Measurements from ENCODE around the gene KCNQ1OT1. TPM values are rescaled to one million over a fixed set of nuclear protein-coding genes. Genes with fewer than 3 reads are reported as not detected.
A peak's percentile ranks its signal among the peaks of the same experiment; 100 is the strongest.

KCNQ1OT1 gene
- total RNA-seq, 1 donor, result 5.1 TPM

DNA sequence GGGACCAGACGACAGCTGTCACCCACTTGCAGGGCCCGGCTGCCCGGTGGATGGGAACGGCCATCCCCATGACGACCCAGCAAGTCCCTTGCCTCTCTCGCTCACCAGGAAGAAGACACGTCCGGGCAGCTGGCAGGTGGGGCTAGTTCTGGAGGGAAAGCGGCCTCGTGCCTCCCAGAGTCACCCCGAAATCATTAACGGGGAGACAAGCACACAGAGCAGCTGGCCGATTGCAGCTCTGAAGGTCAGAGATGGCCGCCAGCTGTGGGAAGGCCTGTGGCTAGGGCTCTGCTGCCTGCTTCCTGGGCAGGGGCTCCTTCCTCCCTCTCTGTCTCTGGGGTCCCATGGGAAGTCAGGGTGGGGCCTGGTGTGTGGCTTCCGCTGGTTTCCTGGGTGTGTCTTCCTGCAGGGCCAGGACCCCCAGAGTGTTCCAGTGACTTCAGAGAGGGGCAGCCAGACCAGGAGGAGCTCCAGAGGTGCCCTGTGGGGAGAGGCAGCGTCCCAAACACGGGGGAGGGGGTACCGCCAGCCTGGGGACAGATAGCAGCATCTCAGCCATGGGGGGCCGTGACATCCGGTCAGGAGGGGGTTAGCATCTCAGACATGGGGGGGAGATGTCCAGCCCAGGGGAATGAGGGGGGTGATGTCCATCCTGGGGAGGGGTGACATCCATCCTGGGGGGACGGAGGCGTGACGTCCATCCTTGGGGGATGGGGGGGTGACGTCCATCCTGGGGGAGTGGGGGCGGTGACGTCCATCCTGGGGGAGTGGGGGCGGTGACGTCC is 140.1 kb downstream of the KCNQ1OT1 start:
- Histone ChIP-seq H3K4me1 (ENCODE audit: insufficient read depth, low read length) (no peaks in the 10 kb centered on the region), H4K20me1 (ENCODE audit: insufficient read depth, low read length) (no peaks in the 10 kb centered on the region), H3K4me2 (ENCODE audit: insufficient read depth, low read length) (no peak overlapping the region), H3K9me3 (ENCODE audit: low read depth, low read length) (no peaks in the 10 kb centered on the region), H3K4me3 (ENCODE audit: insufficient read depth, low read length) (no peak overlapping the region), H3K79me2 (ENCODE audit: insufficient read depth, low read length) (no peaks in the 10 kb centered on the region), H3K27me3 (ENCODE audit: insufficient read depth, low read length) (peaks cover 11% of the 10 kb centered on the region), H3K27ac (ENCODE audit: low read depth, low read length) (no peak overlapping the region), H2AFZ (ENCODE audit: low read length) (no peak overlapping the region), H3K36me3 (ENCODE audit: insufficient read depth, low read length) (no peaks in the 10 kb centered on the region)
- DNase-seq (ENCODE audit: insufficient read length, low spot score, missing footprints), result peak; percentile 73
- TF ChIP-seq, protein P1, sequence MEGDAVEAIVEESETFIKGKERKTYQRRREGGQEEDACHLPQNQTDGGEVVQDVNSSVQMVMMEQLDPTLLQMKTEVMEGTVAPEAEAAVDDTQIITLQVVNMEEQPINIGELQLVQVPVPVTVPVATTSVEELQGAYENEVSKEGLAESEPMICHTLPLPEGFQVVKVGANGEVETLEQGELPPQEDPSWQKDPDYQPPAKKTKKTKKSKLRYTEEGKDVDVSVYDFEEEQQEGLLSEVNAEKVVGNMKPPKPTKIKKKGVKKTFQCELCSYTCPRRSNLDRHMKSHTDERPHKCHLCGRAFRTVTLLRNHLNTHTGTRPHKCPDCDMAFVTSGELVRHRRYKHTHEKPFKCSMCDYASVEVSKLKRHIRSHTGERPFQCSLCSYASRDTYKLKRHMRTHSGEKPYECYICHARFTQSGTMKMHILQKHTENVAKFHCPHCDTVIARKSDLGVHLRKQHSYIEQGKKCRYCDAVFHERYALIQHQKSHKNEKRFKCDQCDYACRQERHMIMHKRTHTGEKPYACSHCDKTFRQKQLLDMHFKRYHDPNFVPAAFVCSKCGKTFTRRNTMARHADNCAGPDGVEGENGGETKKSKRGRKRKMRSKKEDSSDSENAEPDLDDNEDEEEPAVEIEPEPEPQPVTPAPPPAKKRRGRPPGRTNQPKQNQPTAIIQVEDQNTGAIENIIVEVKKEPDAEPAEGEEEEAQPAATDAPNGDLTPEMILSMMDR (IDR thresholded peaks at IDR 0.05; ENCODE audit: extremely low read depth, low read depth, low read length), result no peak

DNA sequence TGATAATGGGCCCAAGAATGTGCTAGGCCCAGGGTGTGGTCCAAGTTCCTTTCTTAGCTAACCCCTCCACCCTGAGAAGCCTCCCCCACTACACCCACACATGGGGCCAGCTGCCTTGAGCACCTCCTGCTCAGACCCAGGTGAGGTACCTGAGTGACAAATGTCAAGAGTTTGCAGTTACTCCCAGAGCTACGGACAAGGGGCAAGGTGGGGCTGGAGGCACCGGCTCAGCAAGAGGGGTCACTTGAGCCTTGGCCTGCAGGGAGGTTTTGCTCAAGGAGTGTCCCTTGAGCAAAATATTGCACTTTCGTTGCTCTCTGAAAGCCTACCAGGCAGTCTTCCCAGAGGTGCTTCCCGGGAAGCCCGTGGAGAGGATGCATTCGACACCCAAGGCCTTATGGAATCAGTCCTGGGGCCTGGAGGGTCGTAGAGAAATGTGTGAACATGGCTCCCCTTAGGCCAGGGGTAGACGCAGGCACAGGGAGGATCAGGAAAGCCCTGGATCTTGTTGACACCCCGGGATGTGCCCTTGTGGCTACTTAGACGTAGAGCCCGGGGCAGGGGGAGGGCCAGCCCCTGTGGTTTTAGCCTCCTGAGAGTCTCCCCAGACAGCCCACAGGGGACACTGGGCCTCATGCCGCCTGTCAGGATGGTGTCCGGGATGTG is 140.8 kb downstream of the KCNQ1OT1 start:
- no peaks in the 10 kb centered on the region for H3K9me3 ChIP-seq (ENCODE audit: low read depth, low read length)
- H4K20me1 ChIP-seq (ENCODE audit: insufficient read depth, low read length), result no peaks in the 10 kb centered on the region
- H3K27ac ChIP-seq (ENCODE audit: low read depth, low read length), result no peak overlapping the region
- TF ChIP-seq, protein P1 (IDR thresholded peaks at IDR 0.05; ENCODE audit: extremely low read depth, low read depth, low read length), result no peak
- H3K27me3 ChIP-seq (ENCODE audit: insufficient read depth, low read length), result peaks cover 17% of the 10 kb centered on the region
- H3K4me2 ChIP-seq (ENCODE audit: insufficient read depth, low read length), result no peak overlapping the region
- H2AFZ ChIP-seq (ENCODE audit: low read length), result no peak overlapping the region
- H3K36me3 ChIP-seq (ENCODE audit: insufficient read depth, low read length), result no peaks in the 10 kb centered on the region
- no peaks in the 10 kb centered on the region for H3K4me1 ChIP-seq (ENCODE audit: insufficient read depth, low read length)
- no peak overlapping the region for H3K4me3 ChIP-seq (ENCODE audit: insufficient read depth, low read length)
- DNase-seq (ENCODE audit: insufficient read length, low spot score, missing footprints), result peak; percentile 82
- no peaks in the 10 kb centered on the region for H3K79me2 ChIP-seq (ENCODE audit: insufficient read depth, low read length)

DNA sequence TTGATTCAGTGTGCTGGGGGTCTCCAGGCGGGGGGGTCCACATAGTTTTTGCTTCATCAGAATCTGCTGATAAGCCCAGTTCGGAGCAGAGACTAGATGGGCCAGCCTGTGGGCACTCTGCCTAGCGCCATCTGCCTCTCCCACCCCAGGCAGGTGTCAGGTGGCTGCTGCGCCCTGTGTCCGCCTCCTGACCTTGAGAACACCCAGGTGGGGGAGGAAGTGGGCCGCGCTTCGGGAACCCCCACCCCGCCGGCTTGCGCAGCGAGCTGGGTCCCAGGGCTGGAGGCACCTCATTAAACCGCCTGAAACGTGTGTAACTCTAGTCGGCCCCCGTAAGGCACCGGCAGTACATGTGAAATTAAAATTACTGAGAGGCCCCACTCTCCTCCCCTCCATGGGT is 141.4 kb downstream of the KCNQ1OT1 start:
- Histone ChIP-seq H3K27me3 (ENCODE audit: insufficient read depth, low read length) (peaks cover 17% of the 10 kb centered on the region), H2AFZ (ENCODE audit: low read length) (no peak overlapping the region), H4K20me1 (ENCODE audit: insufficient read depth, low read length) (no peaks in the 10 kb centered on the region), H3K9me3 (ENCODE audit: low read depth, low read length) (no peaks in the 10 kb centered on the region), H3K4me1 (ENCODE audit: insufficient read depth, low read length) (no peaks in the 10 kb centered on the region), H3K79me2 (ENCODE audit: insufficient read depth, low read length) (no peaks in the 10 kb centered on the region), H3K4me2 (ENCODE audit: insufficient read depth, low read length) (no peak overlapping the region), H3K4me3 (ENCODE audit: insufficient read depth, low read length) (no peak overlapping the region), H3K27ac (ENCODE audit: low read depth, low read length) (no peak overlapping the region), H3K36me3 (ENCODE audit: insufficient read depth, low read length) (no peaks in the 10 kb centered on the region)
- no peak for DNase-seq (ENCODE audit: insufficient read length, low spot score, missing footprints)
- TF ChIP-seq, protein P1 (IDR thresholded peaks at IDR 0.05; ENCODE audit: extremely low read depth, low read depth, low read length), result no peak

Small RNA genes within 50 kb of the gene (small RNA-seq; reads per million reads assigned to genes)
- gene RF01947 (not detected), gene RF01948 (not detected), gene RF01950 (not detected)

Other genes with a start within 250 kb of the KCNQ1OT1 start
- 10.9 and 13.3 TPM in 2 replicates for gene CDKN1C, start 185.8 kb upstream of the KCNQ1OT1 start, total RNA-seq
- 2.5 and 3.8 TPM in 2 replicates for gene PHLDA2, start 229.4 kb upstream of the KCNQ1OT1 start, total RNA-seq

Measured in osteoblast (primary cell).